GM21423 (cell line): ENCODE measurements around the gene TAF1L.

Experiments used
- ATAC-seq: cut with Tn5 transposase; IDR thresholded peaks from one replicate; pipeline ENCODE4 v1.9.1; 2021; ENCODE audit warnings: mild to moderate bottlenecking, moderate library complexity; ENCODE audit not compliant: unreplicated experiment

Gene TAF1L

DNA sequence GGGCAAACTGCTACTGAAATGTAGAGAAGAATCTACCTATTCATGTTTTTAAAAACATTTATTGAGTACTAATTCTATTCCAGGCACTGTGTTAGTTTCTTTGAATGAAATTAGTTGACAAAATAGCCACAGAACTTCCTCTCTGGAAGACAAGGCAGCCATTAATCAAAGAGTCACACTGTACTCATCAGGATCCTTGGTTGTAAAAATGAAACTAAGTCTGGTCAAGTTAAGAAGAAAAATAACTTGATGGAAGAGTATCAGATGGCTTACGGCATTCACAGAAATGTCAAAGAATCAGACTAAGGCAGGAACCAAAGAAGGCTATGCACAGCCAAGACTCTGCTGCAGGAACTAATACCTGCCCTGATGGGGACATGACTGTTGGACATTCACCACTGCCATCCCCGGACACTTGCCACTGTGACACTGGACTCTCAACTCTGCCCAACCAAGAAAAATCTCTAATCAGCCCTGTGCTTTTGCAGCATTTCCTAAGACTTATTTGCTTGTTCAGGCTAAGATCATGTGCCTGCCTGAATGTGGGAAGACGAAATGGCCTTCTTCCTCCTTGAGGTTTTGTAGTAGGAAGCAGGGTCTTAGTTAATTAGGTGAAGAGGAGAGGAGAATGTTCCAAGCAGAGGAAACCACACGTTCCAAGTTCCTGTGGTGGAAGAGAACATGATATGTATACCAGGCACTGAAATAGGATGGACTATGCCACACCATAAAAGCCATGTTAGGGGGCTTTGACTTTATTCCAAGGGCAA lies 39.2 kb downstream of the TAF1L start:
- no peak for ATAC-seq

DNA sequence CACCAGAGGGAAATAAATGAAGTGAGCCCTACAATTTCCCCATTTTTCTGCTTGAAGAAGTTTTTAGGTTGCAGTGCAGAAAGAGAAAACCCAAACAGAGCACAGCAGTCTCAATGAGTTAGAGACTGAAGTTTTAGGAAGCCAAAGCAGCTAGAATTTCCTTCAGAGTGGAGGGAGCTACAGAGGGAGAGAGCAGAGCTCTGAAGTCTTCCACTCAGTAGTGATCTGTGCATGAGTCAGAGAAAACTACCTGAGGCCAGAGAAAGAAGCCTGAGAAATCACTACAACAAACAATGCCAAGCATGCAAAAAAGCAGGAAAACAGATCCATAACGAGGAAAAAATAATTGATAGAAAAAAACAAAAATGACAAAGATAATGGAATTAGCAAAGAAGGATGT lies 44.6 kb downstream of the TAF1L start:
- no peak for ATAC-seq

DNA sequence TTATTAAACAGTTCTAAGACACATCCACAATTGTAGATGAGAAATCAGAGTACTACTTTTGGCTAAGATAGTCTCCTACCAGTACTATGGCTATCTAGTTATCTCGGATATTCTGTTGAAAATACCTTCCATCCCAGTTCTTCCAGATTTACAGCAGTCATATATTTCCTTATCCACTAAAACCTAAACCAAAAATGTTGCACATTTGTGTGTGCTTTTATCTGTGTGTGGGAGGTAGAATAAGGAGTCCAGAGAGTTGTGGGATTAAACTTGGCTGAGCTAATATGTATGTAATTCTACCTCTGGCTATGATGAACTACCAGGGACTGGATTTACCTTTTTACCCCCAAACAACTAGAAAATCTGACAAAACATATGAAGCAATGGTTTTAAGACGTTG lies 45.0 kb downstream of the TAF1L start:
- no peak for ATAC-seq

DNA sequence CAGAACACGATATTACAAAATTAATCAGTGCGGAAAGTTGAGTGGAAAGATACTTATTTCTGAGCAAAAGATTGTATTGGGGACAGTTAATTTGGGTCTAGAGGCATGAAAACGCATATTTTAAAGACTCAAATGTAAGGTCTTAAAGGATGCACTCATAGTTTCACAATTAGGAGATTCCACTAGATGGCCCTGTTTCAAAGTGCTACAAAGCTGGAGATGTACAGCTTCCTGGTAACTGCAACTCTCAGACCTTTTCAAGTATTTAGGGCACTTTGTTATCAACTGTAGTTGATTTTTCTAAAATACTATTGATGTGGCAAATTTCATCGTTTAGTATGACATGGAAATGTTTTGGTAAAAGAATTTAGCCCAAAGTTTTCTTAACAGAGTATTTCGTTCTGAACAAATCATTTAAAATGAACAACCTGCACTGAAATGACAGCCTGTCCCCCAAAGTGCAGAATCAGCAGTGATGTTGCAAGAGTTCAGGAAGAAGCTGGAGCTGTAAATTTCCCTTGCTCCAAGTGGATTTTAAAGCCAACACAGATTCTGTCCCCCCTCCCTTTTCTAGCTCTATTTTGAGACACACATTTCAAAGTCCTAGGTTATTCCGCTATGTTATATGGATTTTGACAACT lies 46.3 kb downstream of the TAF1L start:
- ATAC-seq = peak; percentile 65

DNA sequence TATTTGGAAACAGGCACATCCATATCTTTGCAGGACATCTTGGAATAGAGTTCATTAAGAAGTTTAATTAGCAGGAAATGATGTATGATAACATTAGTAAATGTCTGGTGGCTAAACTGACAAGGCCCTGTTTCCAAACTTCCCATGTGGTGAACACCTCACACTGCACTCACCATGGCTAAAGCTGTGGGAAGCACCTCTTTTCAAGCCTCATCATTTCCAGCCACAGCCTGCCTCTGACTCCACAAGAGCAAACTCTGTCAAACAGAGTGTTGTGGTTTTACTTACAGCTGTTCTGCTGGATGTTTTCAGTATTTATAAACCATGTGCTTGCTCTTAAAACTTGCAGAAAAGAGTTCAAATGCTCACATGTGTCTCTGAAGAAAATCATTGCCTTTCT lies 47.6 kb downstream of the TAF1L start:
- no peak for ATAC-seq

DNA sequence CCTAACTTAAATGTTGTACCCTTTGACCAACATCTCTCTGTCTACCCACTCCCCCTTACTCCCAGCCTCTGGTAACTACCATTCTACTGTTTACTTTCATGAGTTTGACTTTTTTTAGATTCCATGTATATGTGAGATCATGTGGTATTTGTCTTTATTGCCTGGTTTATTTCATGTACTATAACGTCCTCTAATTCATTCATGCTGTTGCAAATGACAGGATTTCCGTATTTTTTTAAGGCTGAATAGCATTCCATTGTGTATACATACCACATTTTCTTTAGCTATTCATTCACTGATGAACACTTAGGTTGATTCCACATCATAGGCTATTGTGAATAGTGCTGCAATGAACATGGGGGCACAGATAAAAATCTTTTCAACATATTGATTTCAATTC lies 50.7 kb downstream of the TAF1L start:
- ATAC-seq = no peak

DNA sequence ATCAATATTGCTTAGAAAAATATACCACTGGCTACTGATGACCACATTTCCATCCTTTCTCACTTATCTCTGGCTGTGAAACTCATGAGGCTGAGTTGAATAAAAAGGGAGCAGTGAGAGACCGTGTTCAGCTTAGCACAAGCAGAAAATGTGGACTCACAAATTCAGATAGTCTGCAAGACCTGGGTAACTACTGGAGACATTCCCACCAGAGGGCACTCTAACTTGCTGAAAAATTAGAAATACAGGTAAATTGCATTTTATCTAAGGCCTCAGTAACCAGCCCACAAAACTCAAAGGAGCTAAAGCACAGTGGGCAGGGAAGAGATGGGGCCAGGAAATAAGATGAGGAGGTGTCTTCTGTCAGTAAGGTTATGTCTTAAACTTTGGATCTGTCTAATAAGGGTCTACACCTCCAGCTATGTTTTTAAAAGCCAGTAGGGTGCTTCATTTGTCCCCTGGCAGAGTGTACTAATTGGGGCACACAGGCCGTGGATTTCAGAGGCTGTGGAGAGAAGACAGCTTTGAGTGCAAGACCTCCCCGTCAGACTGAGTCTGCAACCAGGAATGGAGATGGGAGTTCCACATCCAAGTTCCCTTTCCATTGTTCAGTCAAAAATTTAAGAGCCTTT lies 53.8 kb downstream of the TAF1L start:
- no peak for ATAC-seq

DNA sequence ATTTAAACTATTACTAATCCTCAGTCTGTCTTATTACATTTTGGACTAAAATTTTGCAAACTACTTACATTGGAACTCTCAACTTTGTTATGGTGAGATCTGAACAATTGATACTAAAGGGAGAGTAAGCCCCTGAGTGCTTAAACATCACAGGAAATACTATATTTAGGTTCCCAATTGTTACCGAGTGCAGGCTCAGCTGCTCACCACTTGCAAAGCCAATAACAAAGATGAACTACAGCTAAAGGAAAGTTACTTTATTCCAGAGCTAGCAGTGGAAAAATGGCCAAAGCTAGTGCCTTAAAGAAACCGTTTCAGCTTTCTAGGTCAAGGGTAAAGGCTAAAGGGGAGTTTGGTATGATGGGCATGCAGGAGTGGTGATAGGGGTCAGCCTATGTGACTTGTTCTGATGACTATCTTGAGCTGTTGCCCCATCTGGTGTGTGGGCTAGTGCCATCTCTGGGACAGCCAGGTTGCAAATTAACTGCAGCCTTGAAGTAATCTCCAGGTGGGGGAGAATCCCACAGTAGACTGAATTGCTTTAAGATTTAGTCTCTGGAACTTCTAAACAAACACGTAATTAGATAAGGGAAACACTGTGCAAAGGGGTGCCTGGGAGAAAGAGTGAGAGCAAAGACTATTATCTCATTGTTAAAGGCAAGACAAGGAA lies 54.7 kb downstream of the TAF1L start:
- ATAC-seq = no peak

DNA sequence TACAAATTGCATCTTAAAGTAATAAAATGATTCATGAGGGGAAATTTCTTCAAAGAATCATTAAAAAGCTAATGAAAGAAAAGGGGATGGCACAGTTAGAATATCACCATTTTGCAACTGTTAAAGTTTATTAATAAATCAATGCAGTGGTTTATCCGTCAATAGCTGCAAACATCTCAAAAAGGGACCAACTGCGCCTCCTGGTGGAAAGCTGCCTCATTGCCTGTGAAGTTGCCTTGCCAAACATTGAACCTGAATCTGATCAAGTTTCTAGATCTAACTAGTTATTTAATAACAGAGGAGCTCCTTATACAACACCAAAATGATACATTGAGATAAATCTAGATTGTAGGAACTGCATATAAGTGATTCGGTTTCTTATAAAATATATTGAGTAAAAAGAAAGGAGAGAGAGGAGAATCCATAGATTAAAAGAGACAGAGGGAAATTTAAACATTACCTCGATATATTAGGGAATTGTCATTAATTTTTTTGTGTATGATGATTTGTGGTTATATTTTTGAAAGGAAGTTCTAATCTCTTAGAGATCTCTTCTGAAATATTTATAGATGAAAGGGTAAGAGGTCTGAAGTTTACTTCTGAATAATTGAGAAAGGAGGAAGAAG lies 55.6 kb downstream of the TAF1L start:
- ATAC-seq = no peak
